ENCODE data around the gene PALM.
"Not testable (repeated sequence)": the region's sequence is repeated elsewhere in the genome, so short reads cannot be mapped to it uniquely, and the experiment has no call there.

The PALM gene

DNA sequence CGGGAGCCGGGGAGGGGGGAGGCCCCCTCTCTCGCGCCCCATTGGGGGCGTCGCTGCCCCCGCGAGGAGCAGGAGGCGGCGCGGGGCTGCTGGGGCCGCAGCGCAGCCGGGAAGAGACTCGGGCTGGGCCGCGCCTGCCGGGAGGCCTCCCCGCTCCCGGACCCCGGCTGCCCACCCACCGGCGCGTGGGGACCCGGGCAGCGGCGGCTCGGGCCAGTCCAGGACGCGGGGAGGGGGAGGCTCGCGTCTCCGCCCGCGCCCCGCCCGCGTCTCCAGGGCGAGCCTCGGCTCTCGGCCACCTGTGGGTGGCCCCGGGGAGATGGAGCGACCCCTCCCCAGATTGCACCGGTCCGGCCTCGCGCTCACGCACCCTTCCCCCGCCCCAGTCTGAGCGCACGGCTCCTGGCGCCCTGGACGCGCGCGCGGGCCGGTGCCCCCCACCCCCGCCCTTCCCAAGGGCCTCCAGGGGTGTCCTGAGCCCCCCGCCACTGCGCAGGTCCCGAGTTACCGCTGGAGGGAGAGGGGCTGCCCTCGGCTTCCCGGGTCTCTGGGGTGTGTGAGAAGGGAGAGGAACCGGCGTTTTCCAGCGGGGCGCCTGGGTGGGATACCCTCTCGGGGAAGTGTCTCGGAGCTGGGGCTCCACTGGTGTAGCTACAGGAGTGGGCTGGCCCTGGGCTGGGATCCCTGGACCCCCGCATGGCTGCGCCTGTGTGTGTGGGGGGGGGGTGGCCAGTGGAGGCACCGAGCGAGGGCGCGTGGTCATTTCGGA lies 645 bp downstream of the PALM start:
- no peak for DNase-seq

DNA sequence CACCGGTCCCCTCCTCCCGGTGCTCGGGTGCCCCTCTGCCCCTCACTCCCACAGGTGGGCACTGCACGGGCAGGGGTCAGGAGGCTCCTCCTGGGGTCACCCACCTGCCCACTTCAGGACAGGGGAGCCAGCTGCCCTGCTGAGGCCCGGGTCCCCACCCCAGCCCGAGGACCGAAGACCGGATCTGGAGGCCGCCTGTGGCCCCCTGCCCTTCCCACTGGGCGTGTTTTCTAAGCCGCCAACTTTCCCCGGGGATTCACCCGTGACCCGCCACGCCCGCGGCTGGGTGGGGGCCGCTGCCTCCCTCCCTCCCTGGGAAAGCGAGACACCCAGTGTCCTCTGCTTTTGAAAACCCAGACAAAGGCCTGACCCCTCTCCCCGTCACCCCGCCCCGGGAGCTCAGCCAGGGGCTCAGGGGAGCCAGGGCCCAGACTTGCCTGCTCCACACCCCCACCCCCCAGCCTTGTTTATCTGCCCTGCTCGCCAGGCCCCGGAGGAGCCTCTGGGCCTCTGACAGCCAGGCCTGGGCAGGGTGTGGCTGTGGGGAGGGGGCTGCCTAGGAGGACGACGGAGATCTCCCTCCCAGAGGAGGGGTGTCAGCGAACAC lies 1.3 kb downstream of the PALM start:
- DNase-seq = no peak

DNA sequence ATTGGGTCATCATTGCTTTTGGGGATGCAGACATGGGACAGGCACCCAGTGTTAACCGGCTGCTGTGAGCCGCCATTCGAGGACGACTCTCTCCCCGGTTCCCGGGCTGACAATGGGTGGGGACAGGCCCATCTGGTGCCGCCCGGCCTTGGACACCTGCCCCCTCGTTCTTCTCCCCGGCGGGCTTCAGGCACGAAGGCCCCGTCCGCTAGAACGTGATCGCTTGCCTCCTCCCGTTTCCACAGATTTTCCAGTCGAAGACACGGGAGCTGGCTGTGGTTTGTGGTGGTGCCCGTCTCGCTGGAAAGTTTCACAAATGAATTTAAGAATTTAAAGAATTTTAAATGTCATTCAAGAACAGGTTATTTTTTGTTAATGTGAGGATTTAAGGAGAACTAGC lies 2.0 kb downstream of the PALM start:
- no peak for DNase-seq

DNA sequence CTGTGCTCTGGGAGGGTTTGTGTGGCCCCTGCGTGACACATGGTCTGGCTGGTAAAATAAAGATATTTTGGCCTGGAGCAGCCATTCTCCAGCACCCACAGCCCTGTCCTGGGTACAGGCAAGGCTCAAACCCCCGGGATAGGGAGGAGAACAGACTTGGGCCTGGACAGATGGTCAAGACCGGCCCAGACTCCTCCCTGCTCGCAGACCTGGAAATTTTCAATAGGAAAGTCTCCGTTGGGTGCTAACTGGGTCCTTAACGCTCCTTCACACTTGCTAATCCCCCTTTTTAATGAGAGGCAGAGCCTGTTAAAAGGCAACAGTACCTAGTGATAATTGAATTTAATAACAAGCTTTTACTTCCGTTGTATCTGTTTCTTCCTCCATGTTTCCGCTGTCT lies 2.5 kb downstream of the PALM start:
- DNase-seq = no peak

DNA sequence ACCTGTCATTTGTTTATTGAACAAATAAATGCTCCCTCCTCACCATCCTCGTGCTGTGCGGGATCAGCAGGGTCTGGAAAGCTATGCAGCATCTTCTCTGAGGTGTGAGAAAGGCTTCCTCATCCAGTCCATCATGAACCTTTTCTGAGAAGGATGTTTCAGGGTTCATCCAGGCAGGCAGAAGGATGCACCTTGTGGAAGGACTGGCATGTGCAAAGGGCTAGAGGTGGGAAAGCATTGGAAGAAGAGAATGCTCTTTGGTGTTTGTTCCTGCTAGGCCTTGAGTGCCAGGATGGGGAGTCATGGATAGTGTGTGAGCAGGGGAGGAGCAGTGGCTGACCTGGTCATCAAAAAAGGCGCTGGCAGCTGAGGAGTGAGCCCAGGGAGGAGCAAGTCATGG lies 6.6 kb downstream of the PALM start:
- no peak for DNase-seq

DNA sequence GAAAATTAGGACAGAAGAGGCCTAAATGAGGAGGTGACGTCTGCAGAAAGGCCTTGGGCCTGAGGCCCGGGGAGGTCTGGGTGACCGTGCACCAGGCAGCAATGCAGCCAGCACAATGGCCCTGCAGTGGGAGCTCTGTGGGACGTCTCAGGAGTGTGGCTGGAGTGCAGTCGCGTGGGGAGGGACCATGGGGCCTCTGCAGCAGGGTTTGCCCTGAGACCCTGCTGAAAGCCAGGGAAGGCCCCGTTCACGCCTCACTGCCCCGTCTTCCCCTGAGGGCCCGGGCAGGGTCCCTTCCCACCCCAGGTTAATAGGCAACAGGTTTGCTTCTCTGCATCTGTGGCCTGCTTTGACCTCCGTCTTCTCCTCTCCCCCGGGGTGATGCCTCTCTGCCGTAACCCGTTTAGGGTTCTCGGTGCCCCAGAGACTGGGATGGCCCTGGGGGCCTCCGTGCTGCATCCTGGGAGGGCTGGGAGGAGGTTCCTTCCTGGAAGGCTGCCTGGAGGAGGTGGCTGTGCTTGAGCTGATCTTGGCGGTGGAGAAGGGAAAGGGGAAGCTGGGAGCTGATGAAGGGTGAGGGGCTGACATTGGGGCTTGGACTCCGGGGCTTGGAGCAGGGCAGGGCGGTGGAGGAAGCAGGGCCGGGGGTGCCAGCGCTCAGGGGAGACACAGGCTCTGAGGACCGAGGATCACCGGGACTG lies 9.7 kb downstream of the PALM start:
- no peak for DNase-seq

DNA sequence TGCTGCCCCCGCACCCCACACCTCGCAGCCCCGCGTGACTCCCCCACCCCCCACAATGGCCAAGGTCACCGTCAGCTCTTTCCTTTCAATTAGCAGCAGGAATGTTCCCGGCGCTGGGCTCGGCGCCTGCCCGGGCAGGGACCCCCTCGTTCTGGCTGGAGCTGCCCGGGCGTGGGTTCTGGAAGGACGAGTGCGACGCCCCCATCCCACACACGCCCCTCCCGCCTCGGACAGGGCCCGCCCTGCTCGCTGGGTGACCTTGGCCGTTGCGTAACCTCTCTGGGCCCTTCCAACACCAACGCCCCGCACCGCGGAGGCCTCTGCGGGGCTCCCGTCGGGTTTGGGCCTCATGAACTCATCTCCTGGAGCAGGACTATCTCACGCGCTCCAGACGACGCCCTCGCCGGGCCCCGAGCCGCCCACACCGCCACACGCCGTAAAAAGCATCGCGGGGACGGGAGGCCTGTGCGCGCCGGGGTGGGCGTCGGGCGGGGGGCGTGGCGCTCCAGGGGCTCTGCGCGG lies 10.3 kb downstream of the PALM start:
- no peak for DNase-seq

DNA sequence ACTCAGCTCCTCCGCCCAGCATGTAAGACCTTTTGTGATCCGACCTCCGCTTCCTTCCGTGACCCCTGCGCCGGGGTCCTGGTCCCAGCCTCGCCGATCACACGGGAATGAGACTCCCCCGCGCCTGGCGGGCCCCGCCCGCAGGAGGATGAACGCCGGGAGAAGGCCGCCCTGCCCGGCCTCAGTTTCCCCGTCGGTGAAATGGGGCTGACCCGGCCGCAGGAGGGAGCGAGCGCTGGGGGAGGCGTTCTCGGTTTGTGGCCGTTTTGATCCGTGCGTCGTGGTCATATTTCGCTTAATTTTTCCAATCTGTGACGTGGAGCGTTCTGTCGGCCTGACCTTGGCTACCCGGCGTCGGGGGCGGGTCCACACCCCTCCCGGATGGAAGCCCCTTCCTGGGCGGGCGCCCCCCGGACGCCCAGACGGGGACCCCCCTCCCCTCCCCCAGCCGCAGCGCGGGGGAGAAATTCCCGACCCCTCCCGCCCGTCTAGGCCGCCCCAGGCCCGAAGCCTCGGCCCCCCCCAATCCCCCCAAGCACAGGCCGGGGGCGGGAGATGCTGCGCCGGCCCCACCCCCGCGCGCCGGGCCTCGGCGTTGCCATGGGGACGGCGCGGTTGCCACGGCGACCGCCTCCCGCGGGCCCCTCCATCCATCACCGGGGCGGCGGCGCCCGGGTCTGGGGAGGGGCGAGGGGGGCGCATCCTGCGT lies 11.1 kb downstream of the PALM start:
- no peak for DNase-seq

DNA sequence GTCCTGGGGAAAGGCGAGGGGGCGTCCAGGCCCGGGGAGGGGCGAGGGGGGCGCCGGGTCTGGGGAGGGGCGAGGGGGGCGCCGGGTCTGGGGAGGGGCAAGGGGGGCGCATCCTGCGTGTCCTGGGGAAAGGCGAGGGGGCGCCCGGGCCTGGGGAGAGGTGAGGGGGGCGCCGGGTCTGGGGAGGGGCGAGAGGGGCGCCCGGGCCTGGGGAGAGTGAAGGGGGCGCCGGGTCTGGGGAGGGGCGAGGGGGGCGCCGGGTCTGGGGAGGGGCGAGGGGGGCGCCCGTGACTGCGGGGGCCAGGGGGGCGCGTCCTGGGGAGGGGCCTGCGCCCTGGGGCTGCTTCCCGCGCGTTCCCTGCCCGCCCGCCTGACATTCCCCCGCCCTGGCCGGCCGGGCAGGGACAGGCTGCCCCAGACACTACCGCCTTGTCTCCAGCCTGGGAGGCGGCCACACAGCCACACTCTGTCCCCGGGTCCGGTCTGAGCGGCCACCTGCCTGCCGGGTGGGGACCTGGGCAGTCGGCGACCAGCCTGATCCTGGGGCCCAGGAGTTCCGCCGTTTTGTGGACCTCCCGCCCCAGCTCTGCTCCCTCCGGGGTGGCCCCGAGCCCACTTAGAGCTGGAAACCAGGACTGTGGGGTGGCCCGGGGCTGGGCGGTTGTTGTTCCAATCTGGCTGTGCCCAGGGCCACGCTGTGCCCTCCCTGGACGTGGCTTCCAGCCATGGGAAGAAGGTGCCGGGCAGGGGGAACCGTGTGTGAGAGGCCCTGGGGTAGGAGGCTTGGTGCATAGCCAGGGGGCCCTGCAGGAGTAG lies 11.8 kb downstream of the PALM start:
- DNase-seq = no peak

DNA sequence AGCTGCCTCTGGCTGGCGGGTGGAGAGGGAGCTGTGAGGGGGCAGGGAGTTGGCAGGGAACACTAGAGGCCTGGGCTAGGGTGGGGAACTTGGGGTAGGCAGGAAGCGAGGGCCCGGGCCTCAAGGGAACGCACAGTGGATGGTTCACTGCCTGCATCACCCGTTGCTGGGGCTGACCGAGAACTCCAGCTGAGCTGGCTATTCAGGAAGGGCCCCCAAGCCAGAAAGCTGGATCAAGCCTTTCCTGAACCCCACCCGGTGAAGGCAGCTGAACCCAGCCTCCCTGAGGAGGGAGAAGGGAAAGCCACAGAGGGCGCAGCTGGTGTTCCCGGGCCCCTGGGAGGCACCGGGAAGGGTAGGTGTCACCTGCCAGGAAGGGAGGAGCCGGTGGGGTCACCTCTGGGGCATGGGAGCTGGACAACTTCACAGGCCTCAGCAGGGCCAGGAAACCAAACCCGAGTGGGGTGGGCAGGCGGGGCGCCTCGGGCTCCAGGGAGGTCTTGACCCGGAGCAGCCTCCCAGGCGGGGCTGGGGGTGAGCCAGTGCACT lies 13.9 kb downstream of the PALM start:
- no peak for DNase-seq

DNA sequence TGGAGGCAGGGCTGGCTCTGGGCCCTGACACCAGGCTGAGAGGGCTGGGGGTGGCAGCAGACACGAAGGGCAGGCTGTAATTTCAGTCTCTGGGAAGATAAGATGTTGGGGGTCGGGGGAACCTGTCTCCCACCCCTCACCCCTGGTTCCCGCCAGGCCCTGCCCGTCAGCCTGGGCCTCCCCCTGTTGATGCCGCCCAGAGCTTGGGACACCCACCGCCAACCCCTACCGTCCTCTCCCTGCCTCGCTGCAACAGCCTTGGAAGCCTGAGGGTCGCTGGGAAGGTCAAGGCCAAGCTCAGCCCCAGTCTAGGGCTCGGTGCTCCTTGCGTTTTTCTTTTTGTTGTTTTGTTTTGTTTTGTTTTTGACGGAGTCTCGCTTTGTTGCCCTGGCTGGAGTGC lies 14.5 kb downstream of the PALM start:
- DNase-seq = no peak

DNA sequence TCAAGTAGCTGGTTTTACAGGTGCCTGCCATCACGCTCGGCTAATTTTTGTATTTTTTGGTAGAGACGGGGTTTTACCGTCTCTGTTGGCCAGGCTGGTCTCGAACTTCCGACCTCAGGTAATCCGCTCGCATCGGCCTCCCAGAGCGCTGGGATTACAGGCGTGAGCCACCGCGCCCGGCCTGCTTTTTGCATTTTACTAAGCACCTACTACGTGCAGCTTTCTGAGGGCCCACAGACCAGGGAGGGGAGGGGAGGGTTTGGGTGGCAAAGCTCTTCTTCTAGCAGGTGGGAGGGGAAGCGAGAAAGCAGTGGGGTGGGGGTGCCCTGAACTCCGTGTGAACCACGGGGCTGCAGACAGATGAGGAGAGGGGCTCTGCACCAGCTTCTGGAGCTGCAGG lies 15.0 kb downstream of the PALM start:
- DNase-seq = no peak

DNA sequence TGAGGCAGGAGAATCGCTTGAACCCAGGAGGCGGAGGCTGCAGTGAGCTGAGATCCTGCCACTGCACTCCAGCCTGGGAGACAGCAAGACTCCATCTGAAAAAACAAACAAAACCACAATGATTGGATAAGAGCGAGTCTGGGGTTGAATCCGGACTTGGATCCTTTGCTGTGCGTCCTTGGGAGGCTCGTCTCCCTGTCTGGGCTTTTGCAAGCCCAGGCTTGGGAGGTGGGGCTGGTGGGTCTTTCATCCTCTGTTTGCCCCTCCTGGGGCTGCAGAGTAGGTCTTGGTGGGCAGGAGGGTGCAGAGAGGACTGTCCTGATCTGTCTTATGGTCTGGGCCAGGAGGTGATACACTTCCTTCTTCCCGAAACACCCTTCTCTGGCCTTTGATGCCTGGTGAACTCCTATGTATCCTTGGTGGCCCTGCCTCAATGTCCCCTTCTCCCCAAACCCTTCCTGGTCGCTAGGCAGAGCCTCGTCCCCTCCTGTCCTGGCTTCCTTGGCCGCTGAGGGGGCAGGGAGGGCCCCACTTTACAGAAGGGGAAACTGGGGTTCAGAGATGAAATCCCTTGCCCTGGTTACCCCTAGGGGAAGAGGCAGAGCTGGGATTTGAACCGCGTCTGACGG lies 16.8 kb downstream of the PALM start:
- DNase-seq = no peak

DNA sequence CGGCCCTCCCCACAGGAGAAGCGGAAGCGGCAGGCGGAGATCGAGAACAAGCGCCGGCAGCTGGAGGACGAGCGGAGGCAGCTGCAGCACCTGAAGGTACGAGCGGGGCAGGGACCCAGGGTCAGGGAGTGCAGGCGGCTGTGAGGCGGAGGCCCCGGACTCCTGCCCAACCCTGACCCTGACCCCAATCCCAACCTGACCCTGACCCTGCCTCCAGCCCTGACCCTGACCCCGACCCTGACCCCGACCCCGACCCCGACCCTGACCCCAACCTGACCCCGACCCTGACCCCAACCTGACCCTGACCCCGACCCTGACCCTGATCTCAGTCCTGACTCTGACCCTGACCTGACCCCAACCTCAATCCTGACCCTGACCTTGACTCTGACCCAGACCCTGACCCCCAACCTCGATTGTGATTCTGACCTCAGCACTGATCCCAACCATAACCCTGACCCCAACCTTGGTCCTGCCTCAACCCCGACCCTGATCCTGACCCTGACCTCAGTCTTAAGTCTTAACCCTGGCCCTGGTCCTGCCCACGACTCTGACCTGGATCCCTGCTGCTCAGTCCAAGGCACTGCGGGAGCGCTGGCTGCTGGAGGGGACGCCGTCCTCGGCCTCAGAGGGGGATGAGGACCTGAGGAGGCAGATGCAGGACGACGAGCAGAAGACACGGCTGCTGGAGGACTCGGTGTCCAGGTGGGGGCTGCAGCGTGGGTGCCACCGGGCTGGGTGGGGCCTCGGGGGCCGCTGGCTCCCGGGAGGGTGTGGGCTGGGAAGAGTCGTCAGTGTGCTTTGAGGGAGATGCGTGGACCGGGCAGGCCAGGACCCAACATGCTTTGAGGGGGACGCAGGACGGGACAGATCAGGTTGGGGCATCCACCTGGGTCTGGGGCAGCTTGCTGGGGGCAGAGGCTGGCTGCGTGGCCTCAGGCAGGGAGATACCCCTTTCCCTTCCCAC lies 18.5 kb downstream of the PALM start:
- DNase-seq = no peak

DNA sequence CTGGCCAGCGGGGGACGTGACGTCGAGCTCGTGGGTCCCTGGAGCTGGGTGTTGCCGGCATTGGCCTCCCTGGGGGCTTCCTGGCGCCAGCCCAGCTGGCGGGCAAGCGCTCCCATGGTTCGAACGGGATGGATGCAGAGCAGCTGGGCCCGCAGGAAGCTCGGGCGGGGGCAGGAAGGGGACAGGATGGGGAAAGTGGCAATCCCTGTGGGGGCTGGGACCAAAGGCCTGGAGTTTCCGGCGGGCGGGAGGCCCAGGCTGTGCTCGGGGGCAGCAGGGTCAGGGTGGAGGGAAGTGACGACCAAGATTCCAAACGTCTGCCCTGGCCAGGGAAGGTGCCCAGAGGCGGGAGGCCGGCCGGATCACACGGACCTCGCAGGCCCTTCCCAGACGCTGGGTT lies 19.3 kb downstream of the PALM start:
- DNase-seq = no peak

DNA sequence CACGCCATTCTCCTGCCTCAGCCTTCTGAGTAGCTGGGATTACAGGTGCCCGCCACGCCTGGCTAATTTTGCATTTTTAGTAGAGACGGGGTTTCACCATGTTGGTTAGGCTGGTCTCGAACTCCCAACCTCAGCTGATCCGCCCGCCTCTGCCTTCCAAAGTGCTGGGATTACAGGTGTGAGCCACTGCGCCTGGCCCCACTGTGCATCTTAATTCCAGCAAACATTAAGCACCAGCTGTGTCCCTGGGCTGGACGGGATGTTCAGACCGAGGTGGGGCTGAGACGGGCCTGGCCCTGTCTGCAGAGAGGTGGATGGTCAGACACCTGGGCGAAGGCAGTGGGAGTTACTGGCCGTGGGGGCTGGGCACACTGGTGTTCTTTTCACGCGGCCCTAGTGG lies 20.8 kb downstream of the PALM start:
- not testable (repeated sequence) for DNase-seq

DNA sequence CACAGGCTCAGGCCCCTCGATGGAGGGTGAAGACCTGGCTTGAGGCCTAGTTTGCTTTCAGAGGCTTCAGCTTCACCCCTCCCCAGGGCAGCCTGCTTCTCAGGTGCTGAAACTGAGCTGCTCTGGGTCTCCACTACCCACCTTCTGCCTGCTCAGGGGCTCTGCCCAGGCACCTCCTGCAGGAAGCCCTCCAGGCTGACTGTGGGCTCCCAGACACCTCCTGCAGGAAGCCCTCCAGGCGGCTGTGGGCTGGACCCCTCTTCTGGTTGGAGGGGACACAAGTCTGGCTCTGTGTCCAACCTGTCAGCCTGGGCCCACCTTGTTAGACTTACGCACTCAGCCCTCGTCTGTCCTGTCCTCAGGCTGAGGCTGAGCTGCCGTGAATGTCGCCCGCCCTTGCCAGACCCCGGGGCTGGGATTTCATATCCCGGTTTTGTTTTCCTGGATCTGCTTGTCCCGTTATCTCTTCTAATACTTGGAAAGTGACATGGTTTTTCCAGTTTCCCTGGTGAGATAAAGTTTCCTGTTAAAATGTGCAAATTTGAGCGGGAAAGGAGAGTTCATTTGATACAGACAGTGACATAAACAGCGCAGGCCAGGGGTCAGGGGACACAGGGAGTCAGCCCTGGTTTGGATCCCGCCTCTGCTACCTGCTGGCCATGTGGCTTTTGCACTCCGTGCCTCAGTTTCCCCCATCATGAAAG lies 21.4 kb downstream of the PALM start:
- DNase-seq = no peak

DNA sequence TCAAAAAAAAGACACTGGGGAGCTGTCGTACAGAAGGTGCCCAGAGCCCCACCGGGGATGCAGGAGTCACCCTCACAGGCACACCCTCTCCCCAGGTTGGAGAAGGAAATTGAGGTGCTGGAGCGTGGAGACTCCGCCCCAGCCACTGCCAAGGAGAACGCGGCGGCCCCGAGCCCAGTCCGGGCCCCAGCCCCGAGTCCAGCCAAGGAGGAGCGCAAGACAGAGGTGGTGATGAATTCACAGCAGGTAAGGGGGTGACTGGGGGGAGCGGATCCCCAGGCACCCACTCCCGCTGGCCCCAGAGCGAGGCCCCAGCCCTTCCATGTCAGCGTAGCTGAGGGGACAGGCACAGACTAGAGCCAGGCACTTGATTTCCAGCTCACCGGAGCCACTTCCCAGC lies 22.3 kb downstream of the PALM start:
- no peak for DNase-seq

DNA sequence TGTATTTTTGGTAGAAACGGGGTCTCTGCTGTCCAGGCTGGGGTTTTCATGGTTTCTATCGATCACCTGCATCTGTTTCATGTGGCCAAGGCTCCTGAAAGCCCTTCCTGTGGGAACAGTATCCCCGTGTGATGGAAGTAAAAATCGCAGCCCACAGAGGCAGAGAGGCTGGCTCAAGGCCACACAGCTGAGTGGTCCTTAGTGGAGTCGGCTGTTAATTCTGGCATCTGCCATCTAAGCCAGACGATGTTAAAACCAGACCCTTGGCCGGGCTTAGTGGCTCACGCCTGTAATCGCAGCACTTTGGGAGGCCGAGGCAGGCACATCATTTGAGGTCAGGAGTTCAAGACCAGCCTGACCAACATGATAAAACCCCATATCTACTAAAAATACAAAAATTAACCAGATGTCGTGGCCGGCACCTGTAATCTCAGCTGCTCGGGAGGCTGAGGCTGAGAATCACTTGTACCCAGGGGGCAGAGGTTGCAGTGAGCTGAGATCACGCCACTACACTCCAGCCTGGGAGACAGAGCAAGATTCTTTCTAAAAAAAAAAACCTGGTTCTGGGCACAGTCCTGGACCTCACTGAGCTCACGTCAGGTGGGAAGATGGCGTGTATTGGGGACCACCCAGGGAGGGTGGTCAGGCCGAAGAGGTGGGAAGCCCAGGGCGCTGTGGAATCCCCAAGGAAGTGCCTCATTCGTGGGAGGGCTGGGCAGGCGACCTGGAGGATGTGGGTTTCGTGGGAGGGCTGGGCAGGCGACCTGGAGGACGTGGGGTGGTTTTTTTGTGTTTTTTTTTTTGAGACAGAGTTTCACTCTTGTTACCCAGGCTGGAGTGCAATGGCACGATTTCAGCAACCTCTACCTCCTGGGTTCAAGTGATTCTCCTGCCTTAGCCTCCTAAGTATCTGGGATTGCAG lies 23.7 kb downstream of the PALM start:
- DNase-seq = no peak

All from NCI-H2081 treated with DMSO at 0.1 percent for 48 hours (cell line).